ENCODE data around the gene GRIK4. TPM values are rescaled to one million over a fixed set of nuclear protein-coding genes. Genes with fewer than 3 reads are reported as not detected.

Gene GRIK4
- polyA plus RNA-seq, 1 experiment, result 0.55 TPM

DNA sequence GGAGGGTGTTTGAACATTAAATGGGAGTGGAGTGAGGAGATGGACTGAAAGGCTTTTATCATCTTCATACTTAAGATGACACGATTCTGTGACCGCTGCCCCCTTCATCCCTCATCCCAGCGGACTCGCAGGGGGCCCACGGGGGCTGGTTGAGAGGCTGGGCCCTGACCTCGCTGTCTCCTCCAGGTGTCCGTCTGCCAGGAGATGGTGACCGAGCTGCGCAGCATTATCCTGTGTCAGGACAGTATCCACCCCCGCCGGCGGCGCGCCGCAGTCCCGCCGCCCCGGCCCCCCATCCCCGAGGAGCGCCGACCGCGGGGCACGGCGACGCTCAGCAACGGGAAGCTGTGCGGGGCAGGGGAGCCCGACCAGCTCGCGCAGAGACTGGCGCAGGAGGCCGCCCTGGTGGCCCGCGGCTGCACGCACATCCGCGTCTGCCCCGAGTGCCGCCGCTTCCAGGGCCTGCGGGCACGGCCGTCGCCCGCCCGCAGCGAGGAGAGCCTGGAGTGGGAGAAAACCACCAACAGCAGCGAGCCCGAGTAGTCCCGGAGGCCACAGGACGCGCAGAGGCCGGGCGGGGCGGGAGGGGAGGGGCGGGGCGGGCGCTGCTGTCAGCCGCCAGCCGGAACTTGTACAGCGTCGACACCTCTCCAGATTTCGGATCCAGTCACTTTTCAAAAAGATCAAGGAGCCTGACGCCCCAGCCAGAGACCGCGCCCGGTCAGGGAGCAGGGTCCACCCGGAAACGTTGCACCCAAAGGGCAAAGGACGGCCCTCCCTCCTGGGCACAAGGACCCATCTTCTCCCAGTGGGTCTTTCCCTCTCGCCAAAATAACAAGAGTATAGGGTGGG is 474.4 kb downstream of the GRIK4 start:
- TF ChIP-seq, protein P1, sequence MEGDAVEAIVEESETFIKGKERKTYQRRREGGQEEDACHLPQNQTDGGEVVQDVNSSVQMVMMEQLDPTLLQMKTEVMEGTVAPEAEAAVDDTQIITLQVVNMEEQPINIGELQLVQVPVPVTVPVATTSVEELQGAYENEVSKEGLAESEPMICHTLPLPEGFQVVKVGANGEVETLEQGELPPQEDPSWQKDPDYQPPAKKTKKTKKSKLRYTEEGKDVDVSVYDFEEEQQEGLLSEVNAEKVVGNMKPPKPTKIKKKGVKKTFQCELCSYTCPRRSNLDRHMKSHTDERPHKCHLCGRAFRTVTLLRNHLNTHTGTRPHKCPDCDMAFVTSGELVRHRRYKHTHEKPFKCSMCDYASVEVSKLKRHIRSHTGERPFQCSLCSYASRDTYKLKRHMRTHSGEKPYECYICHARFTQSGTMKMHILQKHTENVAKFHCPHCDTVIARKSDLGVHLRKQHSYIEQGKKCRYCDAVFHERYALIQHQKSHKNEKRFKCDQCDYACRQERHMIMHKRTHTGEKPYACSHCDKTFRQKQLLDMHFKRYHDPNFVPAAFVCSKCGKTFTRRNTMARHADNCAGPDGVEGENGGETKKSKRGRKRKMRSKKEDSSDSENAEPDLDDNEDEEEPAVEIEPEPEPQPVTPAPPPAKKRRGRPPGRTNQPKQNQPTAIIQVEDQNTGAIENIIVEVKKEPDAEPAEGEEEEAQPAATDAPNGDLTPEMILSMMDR (IDR thresholded peaks at IDR 0.05; ENCODE audit: low read depth, low read length), result no peak
- Histone ChIP-seq H3K9me3 (ENCODE audit: control insufficient read depth, insufficient read depth, low read length) (no peaks in the 10 kb centered on the region), H3K27ac (ENCODE audit: low read depth, low read length) (no peak overlapping the region), H3K27me3 (ENCODE audit: control insufficient read depth, insufficient read depth, low read length) (peaks cover 44% of the 10 kb centered on the region), H3K4me3 (ENCODE audit: low read depth, low read length) (peak overlapping the region; percentile 53)
- POLR2A ChIA-PET, result no interaction called here
- DNase-seq (ENCODE audit: low read depth, low spot score), result no peak
- CTCF ChIA-PET, result interaction anchor here (0.6 kb wide), 1 partner anchor 235 kb away, joined by 3 read pairs; no protein-coding TSS in a partner anchor

GRCh38 chr11:120988603-120989002 is 477.1 kb downstream of the GRIK4 start:
- ChIA-PET POLR2A (no interaction called here), CTCF (no interaction called here)
- TF ChIP-seq, protein P1 (IDR thresholded peaks at IDR 0.05; ENCODE audit: low read depth, low read length), result no peak
- Histone ChIP-seq H3K4me3 (ENCODE audit: low read depth, low read length) (no peak overlapping the region), H3K9me3 (ENCODE audit: control insufficient read depth, insufficient read depth, low read length) (no peaks in the 10 kb centered on the region), H3K27ac (ENCODE audit: low read depth, low read length) (no peak overlapping the region), H3K27me3 (ENCODE audit: control insufficient read depth, insufficient read depth, low read length) (peaks cover 41% of the 10 kb centered on the region)
- no peak for DNase-seq (ENCODE audit: low read depth, low spot score)

DNA sequence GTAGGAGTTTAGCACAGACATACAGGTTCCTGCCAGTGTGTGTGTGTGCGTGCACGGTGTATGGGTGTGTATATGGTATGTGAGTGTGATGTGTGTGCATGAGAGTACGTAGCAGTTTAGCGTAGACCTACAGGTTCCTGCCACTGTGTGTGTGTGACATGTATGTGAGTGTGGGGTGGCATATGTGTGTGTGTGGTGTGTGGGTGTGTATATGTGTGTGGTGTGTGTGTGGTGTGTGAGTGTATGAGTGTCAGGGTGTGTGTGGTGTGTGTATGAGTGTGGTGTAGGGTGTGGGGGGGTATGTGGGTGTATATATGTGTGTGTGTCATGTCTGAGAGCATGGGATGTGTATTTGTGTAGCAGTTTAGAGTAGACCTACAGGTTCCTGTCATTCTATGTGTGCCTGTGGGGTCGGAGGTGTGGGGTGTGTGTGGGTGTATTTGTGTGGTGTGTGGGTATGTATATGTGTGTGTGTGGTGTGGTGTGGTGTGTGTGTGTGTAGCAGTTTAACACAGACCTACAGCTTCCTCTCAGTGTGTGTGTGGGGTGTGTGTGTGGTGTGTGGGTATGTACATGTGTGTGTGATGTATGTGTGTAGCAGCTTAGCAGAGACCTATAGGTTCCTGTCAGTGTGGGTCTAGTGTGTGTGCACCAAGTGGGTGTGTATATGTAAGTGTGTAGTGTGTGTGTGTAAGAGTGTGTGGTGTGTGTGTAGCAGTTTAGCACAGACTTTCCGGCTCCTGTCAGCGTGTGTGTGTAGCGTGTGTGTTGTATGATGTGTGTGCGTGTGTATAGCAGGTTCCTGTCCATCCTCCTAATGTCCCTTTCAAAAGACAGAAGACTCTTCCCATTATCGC is 480.5 kb downstream of the GRIK4 start:
- Histone ChIP-seq H3K27ac (ENCODE audit: low read depth, low read length) (no peak overlapping the region), H3K27me3 (ENCODE audit: control insufficient read depth, insufficient read depth, low read length) (peaks cover 24% of the 10 kb centered on the region), H3K9me3 (ENCODE audit: control insufficient read depth, insufficient read depth, low read length) (no peaks in the 10 kb centered on the region), H3K4me3 (ENCODE audit: low read depth, low read length) (no peak overlapping the region)
- ChIA-PET POLR2A (no interaction called here), CTCF (no interaction called here)
- no peak for DNase-seq (ENCODE audit: low read depth, low spot score)
- TF ChIP-seq, protein P1 (IDR thresholded peaks at IDR 0.05; ENCODE audit: low read depth, low read length), result no peak

DNA sequence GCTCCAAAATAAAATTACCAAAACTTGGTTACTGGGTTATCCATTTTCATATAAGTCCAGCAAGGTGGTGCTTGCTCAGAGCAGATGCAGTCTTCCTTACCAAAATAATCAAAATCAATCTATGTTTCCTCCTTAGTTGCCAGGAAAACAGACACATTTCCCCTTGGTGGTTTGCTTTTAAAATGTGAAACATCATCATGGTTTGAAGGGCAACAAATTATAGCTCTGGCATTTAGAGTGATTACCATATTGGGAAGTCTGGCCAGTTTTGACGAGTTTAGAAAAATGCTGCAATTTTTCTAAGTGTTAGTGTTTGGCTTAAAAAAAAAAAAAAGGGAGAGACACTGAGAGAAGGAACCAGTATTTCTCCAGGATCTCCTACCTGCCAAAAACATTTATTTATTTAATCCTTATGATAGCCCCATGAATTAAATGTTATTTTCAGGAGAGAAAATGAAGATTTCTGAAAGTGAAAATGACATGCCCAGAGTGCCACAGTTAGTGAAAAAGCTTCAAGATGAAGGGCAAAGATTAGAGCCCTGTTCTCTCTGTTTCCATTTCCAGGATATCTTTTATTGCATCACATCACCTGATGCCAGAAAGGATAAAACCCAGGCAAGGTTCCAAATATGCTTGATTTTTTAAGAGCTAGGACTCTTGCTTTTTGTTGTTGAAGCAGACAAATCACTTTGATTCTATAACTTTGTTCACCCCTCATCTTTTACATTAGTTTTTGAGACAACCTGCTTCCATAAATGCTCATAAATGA is 482.7 kb downstream of the GRIK4 start:
- DNase-seq (ENCODE audit: low read depth, low spot score), result no peak
- H3K9me3 ChIP-seq (ENCODE audit: control insufficient read depth, insufficient read depth, low read length), result no peaks in the 10 kb centered on the region
- POLR2A ChIA-PET, result no interaction called here
- CTCF ChIA-PET, result no interaction called here
- H3K27ac ChIP-seq (ENCODE audit: low read depth, low read length), result no peak overlapping the region
- H3K4me3 ChIP-seq (ENCODE audit: low read depth, low read length), result no peak overlapping the region
- TF ChIP-seq, protein P1 (IDR thresholded peaks at IDR 0.05; ENCODE audit: low read depth, low read length), result no peak
- H3K27me3 ChIP-seq (ENCODE audit: control insufficient read depth, insufficient read depth, low read length), result peaks cover 6% of the 10 kb centered on the region

Measured in AG04450 (cell line).